Transverse colon (tissue), 4 donors: ENCODE measurements around the gene MT4. TPM values are rescaled to one million over a fixed set of nuclear protein-coding genes. Genes with fewer than 3 reads are reported as not detected.

ENCODE experiments used
- DNase-seq: peaks from one replicate; pipeline ENCODE4 v3.0.0-alpha.2; 2019
- H3K27ac ChIP-seq, 4 donors: fragments of 200-600 bp; sonication (generic); 2 replicates each; pipeline ENCODE4 v1.5.1; 2016 to 2018; ENCODE audit warnings: inconsistent platforms in 4 of 4
- H3K27me3 ChIP-seq: fragments of 200-600 bp; sonication (generic); 2 replicates; pipeline ENCODE4 v1.5.1; 2017; ENCODE audit warnings: inconsistent platforms
- H3K36me3 ChIP-seq, 4 donors: fragments of 200-600 bp; sonication (generic); 2 replicates each; pipeline ENCODE4 v1.5.1; 2017 to 2019; ENCODE audit warnings: inconsistent platforms in 4 of 4
- H3K4me1 ChIP-seq, 4 donors: fragments of 200-600 bp; sonication (generic); 2 replicates each; pipeline ENCODE4 v1.5.1; 2017 to 2020; ENCODE audit warnings: inconsistent platforms in 4 of 4
- H3K4me3 ChIP-seq, 4 donors: fragments of 200-600 bp; sonication (generic); 1 replicate in 1 of 4; 2 replicates in 3 of 4; pipeline versions ENCODE4 v1.5.1 to v1.6.1; 2017 to 2019; ENCODE audit warnings: inconsistent platforms in 4 of 4
- H3K9me3 ChIP-seq, 2 donors: fragments of 200-600 bp; sonication (generic); 2 replicates each; pipeline ENCODE4 v1.5.1; 2017 to 2019; ENCODE audit warnings: inconsistent platforms in 2 of 2
- CTCF ChIP-seq, 5 experiments: fragments of 200-600 bp in 3 of 5; fragments of 450-650 bp in 2 of 5; sonication (generic) in 3 of 5; IDR thresholded peaks; 1 replicate in 2 of 5; 2 replicates in 3 of 5; pipeline ENCODE4 v1.5.1; 2016 to 2017; ENCODE audit warnings: antibody characterized with exemption in 5 of 5, inconsistent platforms in 3 of 5, mild to moderate bottlenecking in 2 of 5, moderate library complexity in 1 of 5
- EP300 ChIP-seq: sonication (generic); formaldehyde crosslinking; IDR thresholded peaks from one replicate; pipeline ENCODE4 v1.6.1; 2017; ENCODE audit warnings: antibody characterized with exemption, low read depth
- POLR2A ChIP-seq: fragments of 450-650 bp; IDR thresholded peaks from one replicate; pipeline ENCODE4 v1.6.1; 2016; ENCODE audit warnings: antibody characterized with exemption, mild to moderate bottlenecking, moderate library complexity
- POLR2AphosphoS5 ChIP-seq, 3 donors: sonication (generic); formaldehyde crosslinking; IDR thresholded peaks; one replicate each; pipeline ENCODE4 v1.6.1; 2016; ENCODE audit warnings: antibody characterized with exemption in 3 of 3
- WGBS, 2 donors: methylation state at CpG; one replicate each; pipeline ENCODE4 v1.1.5; 2018; ENCODE audit warnings: low coverage in 1 of 2; 5-methylcytosine and 5-hydroxymethylcytosine counted together
- in situ Hi-C, 4 donors: fragments of 200-750 bp; cut with MboI; loops; one replicate each; pipeline versions ENCODE4 v1.15.0 to v1.15.1; 2017; ENCODE audit warnings: low sequenced_read_pairs in 3 of 4, low pct_ligation_motif_present in 1 of 4, low pct_unique_long_range_greater_than_20kb in 1 of 4
- intact Hi-C: fragments of 100-400 bp; cut with DNase I; formaldehyde crosslinking; loops from one replicate; pipeline ENCODE4 v1.15.1; 2023; ENCODE audit warnings: low total_unique reads
- total RNA-seq, 4 donors: library from RNA; depleted of rRNA; stranded (reverse); fragments of >200 nt; gene quantifications; one replicate each; pipeline ENCODE4 v1.1.0, GENCODE V29; 2016

MT4 gene
- total RNA-seq, 4 donors from 2014 or later, result 95.4 TPM; not detected in 3

- peaks cover 4% of the 10 kb centered on the region for H3K27me3 ChIP-seq
- no peak overlapping the region for H3K27ac ChIP-seq
- no peak for TF ChIP-seq POLR2AphosphoS5 (IDR thresholded peaks at IDR 0.05)
- no peak for TF ChIP-seq CTCF (IDR thresholded peaks at IDR 0.05)
- no peak for TF ChIP-seq EP300
- no peak for TF ChIP-seq POLR2A
- H3K9me3 ChIP-seq, result no peaks in the 10 kb centered on the region
- no peaks in the 10 kb centered on the region for H3K36me3 ChIP-seq
- DNase-seq, result no peak
- peaks cover 12 to 32% (median 18%) of the 10 kb centered on the region in 4 donors for H3K4me1 ChIP-seq
- in situ Hi-C loops, result no loop called here
- no peak overlapping the region for H3K4me3 ChIP-seq
- intact Hi-C loops, result no loop called here
Observed at GRCh38 chr16:56614549-56614991, 49.7 kb downstream of the MT4 start.

GRCh38 chr16:56615353-56615752, 50.5 kb downstream of the MT4 start:
- TF ChIP-seq CTCF (IDR thresholded peaks at IDR 0.05), result no peak
- no peak for TF ChIP-seq POLR2AphosphoS5 (IDR thresholded peaks at IDR 0.05)
- no peak for TF ChIP-seq EP300
- no peak for TF ChIP-seq POLR2A
- no peaks in the 10 kb centered on the region for H3K36me3 ChIP-seq
- in situ Hi-C loops (no loop called here), intact Hi-C loops (no loop called here)
- 77 to 79% methylated on average over 3 of the region's 3 CpGs for WGBS, 2 donors
- DNase-seq, result no peak
- H3K4me3 ChIP-seq, result no peak overlapping the region
- peaks cover 7 to 24% (median 13%) of the 10 kb centered on the region in 4 donors for H3K4me1 ChIP-seq
- H3K27me3 ChIP-seq, result peaks cover 4% of the 10 kb centered on the region
- no peak overlapping the region for H3K27ac ChIP-seq
- H3K9me3 ChIP-seq, result no peaks in the 10 kb centered on the region

DNA sequence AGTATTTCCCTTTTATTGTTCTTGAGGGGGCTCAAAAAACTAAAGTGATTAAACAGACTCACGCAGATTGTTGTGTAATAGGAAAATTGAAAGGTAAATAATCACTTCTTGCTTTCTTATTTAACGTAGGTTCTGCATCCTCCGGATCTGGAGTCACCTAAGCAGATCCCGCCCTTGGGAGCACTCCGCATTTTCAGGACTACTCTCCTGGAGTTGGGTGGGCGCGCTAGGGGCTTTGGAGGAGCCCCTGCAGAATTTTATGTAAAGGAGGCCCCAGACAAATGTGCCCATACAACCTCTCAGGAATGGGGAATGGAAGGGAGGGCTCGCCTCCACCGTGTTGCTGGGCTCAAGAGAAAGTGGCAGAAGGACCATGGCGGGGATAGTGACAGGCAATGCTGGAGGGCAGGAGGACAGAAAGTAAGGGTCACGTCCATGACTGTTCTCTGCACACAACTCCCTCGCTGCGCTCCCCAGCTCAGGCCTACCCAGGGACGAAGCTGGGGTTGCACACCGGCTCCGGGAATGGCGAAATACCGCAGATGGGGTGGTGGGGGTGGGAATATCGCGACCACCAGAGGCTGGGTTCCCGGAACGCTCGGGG, 51.8 kb downstream of the MT4 start:
- DNase-seq, result no peak
- H3K4me3 ChIP-seq, result peak overlapping the region in 3 of 4 donors; percentile 24 to 42 (median 38)
- H3K4me1 ChIP-seq, result peaks cover 5 to 16% (median 10%) of the 10 kb centered on the region in 4 donors
- no peaks in the 10 kb centered on the region for H3K36me3 ChIP-seq
- 66 to 90% methylated on average over 2 to 23 of the region's 23 CpGs for WGBS, 2 donors
- intact Hi-C loops, result no loop called here
- in situ Hi-C loops, result no loop called here
- peaks cover 4% of the 10 kb centered on the region for H3K27me3 ChIP-seq
- no peak for TF ChIP-seq POLR2AphosphoS5 (IDR thresholded peaks at IDR 0.05)
- no peak for TF ChIP-seq POLR2A
- no peak for TF ChIP-seq CTCF (IDR thresholded peaks at IDR 0.05)
- TF ChIP-seq EP300, result no peak
- H3K27ac ChIP-seq, result peak overlapping the region; percentile 25 to 55 (median 41)
- H3K9me3 ChIP-seq, result no peaks in the 10 kb centered on the region

DNA sequence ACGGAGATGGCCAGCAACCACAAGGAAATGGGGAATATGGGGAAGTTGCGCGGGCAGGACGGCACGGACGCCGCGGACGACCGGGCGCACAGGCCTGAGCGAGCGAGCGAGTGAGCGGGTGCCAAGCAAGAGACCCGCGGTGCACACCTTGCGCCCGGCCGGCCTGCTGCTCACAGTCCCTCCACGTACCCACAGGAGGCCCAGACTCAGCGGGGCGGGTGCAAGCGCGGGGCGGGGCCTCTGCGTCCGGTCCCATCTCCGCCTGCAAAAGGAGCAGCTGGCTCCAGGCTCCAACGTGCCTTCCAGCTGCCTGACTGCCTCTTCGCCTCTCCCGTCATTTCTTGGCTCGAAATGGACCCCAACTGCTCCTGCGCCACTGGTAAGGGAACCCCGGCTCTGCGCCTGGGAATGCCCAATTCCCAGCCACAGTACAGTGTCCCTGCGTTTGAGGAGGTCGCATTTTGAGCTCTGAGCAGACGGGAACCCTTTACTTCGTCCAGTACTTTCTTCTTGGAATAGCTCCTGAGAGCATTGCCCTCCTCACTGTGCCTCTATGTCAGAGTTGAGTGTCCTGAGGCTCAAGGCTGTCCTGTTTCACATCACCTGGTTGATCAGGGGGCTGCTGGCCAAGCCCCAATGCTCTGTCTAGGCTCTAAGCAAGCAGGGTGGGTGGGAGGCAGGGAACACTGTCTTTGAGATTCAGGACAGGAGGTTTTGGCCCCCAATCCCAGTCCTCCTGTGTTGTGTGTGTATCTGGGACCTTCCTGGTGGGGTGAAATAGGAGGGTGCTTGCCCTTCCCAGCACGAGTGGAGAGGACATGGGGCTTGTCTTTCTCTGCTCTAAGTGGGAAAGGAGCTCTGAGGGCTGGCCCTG, 52.6 kb downstream of the MT4 start:
- Histone ChIP-seq H3K4me1 (peaks cover 5 to 16% (median 10%) of the 10 kb centered on the region in 4 donors), H3K4me3 (peak overlapping the region; percentile 8 to 42 (median 31)), H3K9me3 (no peaks in the 10 kb centered on the region), H3K27me3 (peaks cover 4% of the 10 kb centered on the region), H3K27ac (peak overlapping the region; percentile 25 to 55 (median 41)), H3K36me3 (no peaks in the 10 kb centered on the region)
- intact Hi-C loops (no loop called here), in situ Hi-C loops (no loop called here)
- DNase-seq, result peak; percentile 70
- peak; percentile 30 to 79 (median 68) for TF ChIP-seq POLR2AphosphoS5 (IDR thresholded peaks at IDR 0.05)
- peak; percentile 32 for TF ChIP-seq POLR2A
- no peak for TF ChIP-seq EP300
- TF ChIP-seq CTCF (IDR thresholded peaks at IDR 0.05), result no peak
- WGBS, 2 donors, result 17% methylated on average over 33 of the region's 41 CpGs; no CpG with 5 or more reads in 1 of the 2 donors
